ENCODE results near the gene ACAD10.

DNA sequence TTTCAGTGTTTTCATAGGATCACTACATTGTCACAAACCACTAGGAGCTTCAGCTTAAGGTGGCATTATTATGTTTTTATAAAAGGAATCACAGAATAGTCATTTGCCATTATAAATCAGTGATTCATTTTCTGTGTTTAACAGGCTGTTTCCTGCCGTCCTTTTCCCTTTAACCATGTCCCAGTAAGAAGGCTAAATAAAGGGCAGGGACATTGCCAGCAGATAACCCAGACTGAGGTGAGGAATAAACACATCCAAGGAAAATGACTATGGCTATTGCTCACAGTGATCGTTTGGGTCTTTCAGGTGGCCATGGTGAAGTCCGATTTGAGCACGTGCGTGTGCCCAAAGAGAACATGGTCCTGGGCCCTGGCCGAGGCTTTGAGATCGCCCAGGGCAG, 63.0 kb downstream of the ACAD10 start:
- TF ChIP-seq ATF7 (IDR thresholded peaks at IDR 0.05): no peak
- TF ChIP-seq ATF7 (CRISPR knock-in tag; IDR thresholded peaks at IDR 0.05): no peak
- no peak for TF ChIP-seq ELF1 (CRISPR knock-in tag; IDR thresholded peaks at IDR 0.05)
- TF ChIP-seq TCF12 (IDR thresholded peaks at IDR 0.05): no peak
- no peak for TF ChIP-seq TCF12 (CRISPR knock-in tag; IDR thresholded peaks at IDR 0.05)
- TF ChIP-seq SP4 (CRISPR knock-in tag; IDR thresholded peaks at IDR 0.05): no peak
- TF ChIP-seq SMC3 (IDR thresholded peaks at IDR 0.05; ENCODE audit: low read length): no peak
- TF ChIP-seq ZNF761 (CRISPR knock-in tag; conservative IDR thresholded peaks at IDR 0.05): no peak
- TF ChIP-seq ARNT (IDR thresholded peaks at IDR 0.05): no peak

Measured in HepG2 (cell line).